Upper lobe of left lung (tissue), 6 donors: Measurements from ENCODE around the gene RAD23B. TPM values are rescaled to one million over a fixed set of nuclear protein-coding genes. Genes with fewer than 3 reads are reported as not detected.

Experiments used
- ATAC-seq, 2 donors: fragments of 200-7000 bp; cut with Tn5 transposase; one replicate each; pipeline ENCODE4 v1.9.1; 2022; ENCODE audit warnings: mild to moderate bottlenecking in 2 of 2, moderate library complexity in 2 of 2; ENCODE audit not compliant: low FRiP score in 2 of 2
- DNase-seq, 2 donors: peaks; one replicate each; pipeline ENCODE4 v3.0.0-alpha.2; 2019 to 2020
- H3K27ac ChIP-seq, 4 donors: fragments of 200-600 bp; sonication (generic); one replicate each; pipeline ENCODE4 v1.5.1; 2016 to 2019
- H3K27me3 ChIP-seq, 4 donors: fragments of 200-600 bp; sonication (generic); one replicate each; pipeline ENCODE4 v1.5.1; 2017 to 2019
- H3K36me3 ChIP-seq, 4 donors: fragments of 200-600 bp; sonication (generic); one replicate each; pipeline ENCODE4 v1.5.1; 2016 to 2019
- H3K4me1 ChIP-seq, 4 donors: fragments of 200-600 bp; sonication (generic); one replicate each; pipeline ENCODE4 v1.5.1; 2018 to 2019
- H3K4me3 ChIP-seq, 4 donors: fragments of 200-600 bp; sonication (generic); one replicate each; pipeline ENCODE4 v1.5.1; 2017 to 2019; ENCODE audit warnings: mild to moderate bottlenecking in 2 of 4, moderate library complexity in 1 of 4
- H3K9me3 ChIP-seq, 4 donors: fragments of 200-600 bp; sonication (generic); one replicate each; pipeline ENCODE4 v1.5.1; 2018 to 2019
- EP300 ChIP-seq, 4 donors: sonication (generic); formaldehyde crosslinking; IDR thresholded peaks; one replicate each; pipeline ENCODE4 v1.5.1; 2017; ENCODE audit warnings: antibody characterized with exemption in 4 of 4, control low read depth in 2 of 4
- POLR2A ChIP-seq, 4 donors: fragments of 450-650 bp; IDR thresholded peaks; one replicate each; pipeline ENCODE4 v1.5.1; 2016 to 2017; ENCODE audit warnings: antibody characterized with exemption in 4 of 4, mild to moderate bottlenecking in 2 of 4
- POLR2AphosphoS5 ChIP-seq, 2 donors: sonication (generic); formaldehyde crosslinking; IDR thresholded peaks; one replicate each; pipeline ENCODE4 v1.5.1; 2017; ENCODE audit warnings: antibody characterized with exemption in 2 of 2
- WGBS, 2 donors: methylation state at CpG; one replicate each; pipeline ENCODE4 v1.1.5; 2017 to 2018; 5-methylcytosine and 5-hydroxymethylcytosine counted together
- total RNA-seq, 6 donors: library from RNA; depleted of rRNA in 4 of 6; stranded (reverse); fragments of >200 nt in 4 of 6; gene quantifications; one replicate each; pipeline versions ENCODE4 v1.1.0 to v1.2.1, GENCODE V29; 2016 to 2021
- TF ChIP-seq, protein P1 (sequence below), 6 experiments: fragments of 450-650 bp in 4 of 6; fragments of 200-600 bp in 2 of 6; sonication (generic) in 2 of 6; IDR thresholded peaks; one replicate each; pipeline ENCODE4 v1.5.1; 2016 to 2019; ENCODE audit warnings: antibody characterized with exemption in 6 of 6
- donor health status: DM: no; HTN: no; CAD: no; lungs with moderate emphysema.
- donor health status: DM: no; HTN: yes; CAD: no; lungs with severe emphysema.

The RAD23B gene
- total RNA-seq, 6 donors from 2014 or later, result 33.5 to 107 (median 73.1) TPM

GRCh38 chr9:107333363-107333762, 50.3 kb downstream of the RAD23B start:
- Histone ChIP-seq H3K4me1 (peaks cover 0 to 12% (median 0%) of the 10 kb centered on the region in 4 donors), H3K27me3 (no peaks in the 10 kb centered on the region), H3K4me3 (no peak overlapping the region), H3K9me3 (no peaks in the 10 kb centered on the region), H3K27ac (no peak overlapping the region), H3K36me3 (peaks cover 0 to 66% (median 47%) of the 10 kb centered on the region in 4 donors)
- WGBS, 2 donors, result 94% methylated on average over 2 of the region's 2 CpGs
- no peak for DNase-seq
- ATAC-seq, result no peak
- no peak for TF ChIP-seq POLR2A (IDR thresholded peaks at IDR 0.05)

- TF ChIP-seq, protein P1, sequence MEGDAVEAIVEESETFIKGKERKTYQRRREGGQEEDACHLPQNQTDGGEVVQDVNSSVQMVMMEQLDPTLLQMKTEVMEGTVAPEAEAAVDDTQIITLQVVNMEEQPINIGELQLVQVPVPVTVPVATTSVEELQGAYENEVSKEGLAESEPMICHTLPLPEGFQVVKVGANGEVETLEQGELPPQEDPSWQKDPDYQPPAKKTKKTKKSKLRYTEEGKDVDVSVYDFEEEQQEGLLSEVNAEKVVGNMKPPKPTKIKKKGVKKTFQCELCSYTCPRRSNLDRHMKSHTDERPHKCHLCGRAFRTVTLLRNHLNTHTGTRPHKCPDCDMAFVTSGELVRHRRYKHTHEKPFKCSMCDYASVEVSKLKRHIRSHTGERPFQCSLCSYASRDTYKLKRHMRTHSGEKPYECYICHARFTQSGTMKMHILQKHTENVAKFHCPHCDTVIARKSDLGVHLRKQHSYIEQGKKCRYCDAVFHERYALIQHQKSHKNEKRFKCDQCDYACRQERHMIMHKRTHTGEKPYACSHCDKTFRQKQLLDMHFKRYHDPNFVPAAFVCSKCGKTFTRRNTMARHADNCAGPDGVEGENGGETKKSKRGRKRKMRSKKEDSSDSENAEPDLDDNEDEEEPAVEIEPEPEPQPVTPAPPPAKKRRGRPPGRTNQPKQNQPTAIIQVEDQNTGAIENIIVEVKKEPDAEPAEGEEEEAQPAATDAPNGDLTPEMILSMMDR (IDR thresholded peaks at IDR 0.05), result no peak
- TF ChIP-seq EP300 (IDR thresholded peaks at IDR 0.05), result no peak
- no peak for TF ChIP-seq POLR2A (IDR thresholded peaks at IDR 0.05)
- no peak for TF ChIP-seq POLR2AphosphoS5 (IDR thresholded peaks at IDR 0.05)
- DNase-seq (no peak), ATAC-seq (no peak)
- Histone ChIP-seq H3K9me3 (no peaks in the 10 kb centered on the region), H3K27me3 (no peaks in the 10 kb centered on the region), H3K36me3 (peaks cover 0 to 66% (median 46%) of the 10 kb centered on the region in 4 donors), H3K4me3 (no peak overlapping the region), H3K4me1 (peaks cover 0 to 12% (median 0%) of the 10 kb centered on the region in 4 donors), H3K27ac (no peak overlapping the region)
- WGBS, 2 donors, result 96 to 98% methylated on average over 4 of the region's 4 CpGs
Observed at GRCh38 chr9:107334103-107334776, 51.2 kb downstream of the RAD23B start.

GRCh38 chr9:107335331-107335730, 52.3 kb downstream of the RAD23B start:
- WGBS, 2 donors, result 90 to 93% methylated on average over 3 of the region's 3 CpGs
- H3K27me3 ChIP-seq, result no peaks in the 10 kb centered on the region
- no peaks in the 10 kb centered on the region for H3K9me3 ChIP-seq
- ATAC-seq (no peak), DNase-seq (no peak)
- H3K4me1 ChIP-seq, result peaks cover 0 to 12% (median 0%) of the 10 kb centered on the region in 4 donors
- H3K4me3 ChIP-seq, result no peak overlapping the region
- peaks cover 0 to 55% (median 39%) of the 10 kb centered on the region in 4 donors for H3K36me3 ChIP-seq
- TF ChIP-seq POLR2AphosphoS5 (IDR thresholded peaks at IDR 0.05), result no peak
- no peak for TF ChIP-seq POLR2A (IDR thresholded peaks at IDR 0.05)
- TF ChIP-seq EP300 (IDR thresholded peaks at IDR 0.05), result no peak
- TF ChIP-seq, protein P1 (IDR thresholded peaks at IDR 0.05), result no peak
- no peak overlapping the region for H3K27ac ChIP-seq

DNA sequence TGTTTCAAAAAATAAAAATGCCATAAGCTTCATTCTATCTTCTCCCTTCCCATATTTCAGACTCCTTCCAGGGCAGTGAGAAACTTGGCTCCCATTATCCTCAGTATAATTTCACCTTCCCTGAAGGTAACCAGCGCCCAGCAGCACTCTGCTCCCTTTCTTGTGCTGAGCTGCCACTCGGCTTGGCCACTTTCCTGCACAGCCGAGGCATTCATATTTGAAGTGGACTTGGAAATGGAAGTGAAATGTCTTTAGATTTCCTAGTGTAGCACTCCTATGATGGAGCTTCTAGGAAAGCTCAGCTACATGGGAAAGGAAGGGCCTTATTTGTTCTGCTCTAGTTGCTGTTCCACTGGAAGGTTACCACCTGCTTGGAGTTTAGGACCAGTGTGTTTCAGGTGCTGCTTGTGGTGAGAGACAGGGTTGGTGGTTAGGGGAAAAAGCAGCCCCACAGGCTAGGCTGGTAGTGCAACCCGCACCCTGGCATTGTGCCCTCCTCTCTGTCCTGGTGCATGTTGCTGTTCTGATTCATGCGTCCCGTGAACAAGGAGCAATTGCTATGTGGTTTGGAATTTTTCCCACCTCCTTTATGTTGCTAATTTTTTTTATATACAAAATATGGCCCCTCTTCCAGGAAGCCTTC, 53.8 kb downstream of the RAD23B start:
- ATAC-seq, result peak; percentile 19 to 60

More for the DNA sequence above, 53.8 kb downstream of the RAD23B start:
- peaks cover 0 to 12% (median 2%) of the 10 kb centered on the region in 4 donors for H3K4me1 ChIP-seq
- H3K4me3 ChIP-seq, result no peak overlapping the region
- 51 to 56% methylated on average over 6 of the region's 6 CpGs for WGBS, 2 donors
- H3K27me3 ChIP-seq, result no peaks in the 10 kb centered on the region
- H3K9me3 ChIP-seq, result no peaks in the 10 kb centered on the region
- H3K36me3 ChIP-seq, result peaks cover 0 to 40% (median 29%) of the 10 kb centered on the region in 4 donors
- H3K27ac ChIP-seq, result peak overlapping the region in 1 of 4 donors; percentile 4
- TF ChIP-seq POLR2AphosphoS5 (IDR thresholded peaks at IDR 0.05), result no peak
- TF ChIP-seq, protein P1 (IDR thresholded peaks at IDR 0.05), result peak in 1 of 6 experiments; percentile 7
- DNase-seq, result peak in 1 of 2 donors; percentile 65
